Muscle layer of duodenum (tissue), 2 donors: ENCODE results near the gene HOXD1.
A peak's percentile ranks its signal among the peaks of the same experiment; 100 is the strongest.

Experiments used
- H3K27ac ChIP-seq: one replicate; pipeline ENCODE4 v1.7.0; 2013; ENCODE audit warnings: mild to moderate bottlenecking, low read length
- H3K27me3 ChIP-seq: one replicate; pipeline ENCODE4 v1.7.0; 2013; ENCODE audit warnings: low read depth, mild to moderate bottlenecking, control low read depth, low read length
- H3K36me3 ChIP-seq, 2 donors: one replicate each; pipeline ENCODE4 v1.7.0; 2013; ENCODE audit warnings: low read length in 2 of 2, control low read depth in 1 of 2, mild to moderate bottlenecking in 1 of 2; ENCODE audit not compliant: insufficient read depth in 2 of 2, control insufficient read depth in 1 of 2
- H3K4me1 ChIP-seq, 2 donors: one replicate each; pipeline ENCODE4 v1.7.0; 2013; ENCODE audit warnings: low read length in 2 of 2, mild to moderate bottlenecking in 2 of 2, control low read depth in 1 of 2, moderate library complexity in 1 of 2; ENCODE audit not compliant: insufficient read depth in 2 of 2, control insufficient read depth in 1 of 2
- H3K4me3 ChIP-seq, 2 donors: one replicate each; pipeline ENCODE4 v1.7.0; 2013; ENCODE audit warnings: low read length in 2 of 2, low read depth in 1 of 2, mild to moderate bottlenecking in 1 of 2
- H3K9me3 ChIP-seq, 2 donors: one replicate each; pipeline ENCODE4 v1.7.0; 2013; ENCODE audit warnings: low read length in 2 of 2, control low read depth in 1 of 2, mild to moderate bottlenecking in 1 of 2; ENCODE audit not compliant: control insufficient read depth in 1 of 2
- donor health status: healthy.

The HOXD1 gene

DNA sequence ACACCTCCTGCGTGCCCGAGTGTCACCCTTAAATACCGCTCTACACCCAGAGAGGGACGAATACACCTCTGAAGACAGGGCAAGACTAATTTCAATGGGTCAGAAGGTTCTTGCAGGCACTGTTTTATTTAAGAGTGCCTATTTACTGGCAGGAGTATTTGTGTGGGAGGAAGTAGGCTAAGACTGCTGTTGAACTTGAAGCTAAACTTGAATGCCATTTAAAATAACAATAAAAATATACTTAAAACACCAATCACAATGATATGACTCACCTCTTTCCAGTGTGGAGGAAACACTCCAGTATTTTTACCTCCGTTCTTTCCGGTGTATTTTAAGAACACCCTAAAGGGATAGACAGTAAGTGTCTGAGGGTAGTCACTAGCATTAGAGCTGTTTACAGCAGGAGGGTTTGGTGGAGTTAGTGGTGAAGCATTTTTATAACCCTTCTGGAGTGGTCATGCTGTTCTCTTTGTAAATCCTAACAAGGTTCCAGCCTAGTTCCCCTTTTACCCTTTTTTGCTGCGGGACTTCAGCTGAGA is 9.6 kb upstream of the HOXD1 start:
- peak overlapping the region in 1 of 2 donors; percentile 46 for H3K4me3 ChIP-seq
- H3K4me1 ChIP-seq: peaks cover 0 to 12% of the 10 kb centered on the region in 2 donors
- H3K27me3 ChIP-seq: peaks cover 52% of the 10 kb centered on the region
- no peak overlapping the region for H3K27ac ChIP-seq
- no peaks in the 10 kb centered on the region for H3K9me3 ChIP-seq
- H3K36me3 ChIP-seq: no peaks in the 10 kb centered on the region

DNA sequence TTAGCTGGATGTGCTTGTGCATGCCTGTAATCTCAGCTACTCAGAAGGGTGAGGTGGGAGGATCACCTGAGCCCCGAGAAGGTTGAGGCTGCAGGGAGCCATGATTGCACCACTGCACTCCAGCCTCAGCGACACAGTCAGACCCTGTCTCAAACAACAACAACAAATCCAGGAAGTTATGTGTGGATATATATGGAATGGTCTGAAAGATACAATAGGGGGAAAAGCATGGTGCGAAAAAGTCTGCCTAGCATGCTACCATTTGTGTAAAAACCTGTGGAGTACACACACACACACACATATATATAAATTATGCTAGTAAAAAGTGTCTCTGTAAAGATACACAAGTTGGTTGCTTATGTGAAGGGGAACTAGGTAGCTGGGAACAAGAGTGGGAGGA is 6.9 kb upstream of the HOXD1 start:
- Histone ChIP-seq H3K27ac (no peak overlapping the region), H3K4me1 (peaks cover 0 to 12% of the 10 kb centered on the region in 2 donors), H3K4me3 (no peak overlapping the region), H3K27me3 (peaks cover 33% of the 10 kb centered on the region), H3K36me3 (no peaks in the 10 kb centered on the region), H3K9me3 (no peaks in the 10 kb centered on the region)

DNA sequence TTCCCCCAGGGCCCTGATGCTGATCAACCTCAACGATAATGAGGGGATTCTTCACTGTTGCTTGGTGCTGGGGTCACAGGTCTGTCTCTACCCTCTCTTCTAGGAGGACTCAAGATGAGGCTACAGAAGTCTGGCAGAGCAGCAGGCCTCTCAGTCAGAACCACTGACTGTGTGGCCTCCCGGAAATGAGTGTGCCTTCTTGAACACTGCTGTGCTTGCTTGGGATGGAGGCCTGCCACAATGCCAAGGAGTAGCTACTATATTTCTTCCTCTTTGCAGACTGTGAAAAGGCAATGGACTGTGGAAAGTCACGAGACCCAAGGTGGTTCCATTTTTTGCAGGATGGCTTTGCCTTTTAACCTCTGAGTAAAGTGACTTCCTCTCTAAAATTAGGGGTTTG is 5.8 kb upstream of the HOXD1 start:
- Histone ChIP-seq H3K27me3 (peaks cover 25% of the 10 kb centered on the region), H3K36me3 (no peaks in the 10 kb centered on the region), H3K4me1 (peaks cover 0 to 11% of the 10 kb centered on the region in 2 donors)

DNA sequence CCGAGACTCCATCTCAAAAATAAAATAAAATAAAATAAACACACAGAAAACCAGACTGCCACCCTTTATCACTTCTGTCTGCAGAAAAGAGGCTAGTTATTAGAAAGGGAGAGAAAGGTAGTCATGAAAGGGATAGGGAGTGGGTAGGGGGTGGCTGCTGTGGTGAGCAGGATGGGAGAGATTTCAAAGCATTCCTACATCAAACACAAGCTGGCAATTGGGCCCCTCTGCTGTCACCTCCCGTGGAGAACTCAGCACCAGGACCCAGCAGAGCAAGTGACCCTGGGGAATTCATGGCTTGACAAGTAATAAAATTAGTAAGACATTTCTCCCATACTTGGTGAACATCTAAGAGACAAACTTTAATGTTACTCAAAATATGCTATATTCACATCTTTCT is 3.7 kb upstream of the HOXD1 start:
- no peak overlapping the region for H3K4me3 ChIP-seq
- H3K27ac ChIP-seq: no peak overlapping the region
- peaks cover 0 to 17% of the 10 kb centered on the region in 2 donors for H3K4me1 ChIP-seq
- H3K27me3 ChIP-seq: peaks cover 24% of the 10 kb centered on the region
- H3K36me3 ChIP-seq: no peaks in the 10 kb centered on the region
- no peaks in the 10 kb centered on the region for H3K9me3 ChIP-seq

More for the DNA sequence above, 5.8 kb upstream of the HOXD1 start:
- H3K9me3 ChIP-seq: no peaks in the 10 kb centered on the region
- no peak overlapping the region for H3K4me3 ChIP-seq
- H3K27ac ChIP-seq: no peak overlapping the region

DNA sequence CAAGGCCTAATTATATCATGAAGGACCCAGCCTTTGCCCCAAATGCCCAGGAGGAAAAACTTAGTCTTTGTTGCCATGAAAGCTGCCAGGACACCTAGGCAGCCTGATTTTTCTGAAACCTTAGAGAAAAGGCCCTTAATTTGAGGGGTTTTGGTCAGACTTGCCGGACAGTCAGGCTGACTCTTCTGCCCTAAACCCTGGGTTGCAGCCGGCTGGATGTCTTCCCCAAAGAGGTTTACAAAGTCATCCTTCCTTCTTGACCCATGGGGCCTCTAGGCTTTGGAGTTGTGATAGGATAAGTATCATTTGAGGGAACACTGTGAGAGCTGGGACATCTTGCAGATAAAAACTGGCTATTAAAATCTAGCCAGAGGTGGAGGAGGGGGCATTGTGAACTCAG is 2.4 kb upstream of the HOXD1 start:
- Histone ChIP-seq H3K9me3 (no peaks in the 10 kb centered on the region), H3K4me1 (peaks cover 0 to 23% of the 10 kb centered on the region in 2 donors), H3K27ac (no peak overlapping the region), H3K36me3 (no peaks in the 10 kb centered on the region), H3K27me3 (peaks cover 27% of the 10 kb centered on the region), H3K4me3 (no peak overlapping the region)

DNA sequence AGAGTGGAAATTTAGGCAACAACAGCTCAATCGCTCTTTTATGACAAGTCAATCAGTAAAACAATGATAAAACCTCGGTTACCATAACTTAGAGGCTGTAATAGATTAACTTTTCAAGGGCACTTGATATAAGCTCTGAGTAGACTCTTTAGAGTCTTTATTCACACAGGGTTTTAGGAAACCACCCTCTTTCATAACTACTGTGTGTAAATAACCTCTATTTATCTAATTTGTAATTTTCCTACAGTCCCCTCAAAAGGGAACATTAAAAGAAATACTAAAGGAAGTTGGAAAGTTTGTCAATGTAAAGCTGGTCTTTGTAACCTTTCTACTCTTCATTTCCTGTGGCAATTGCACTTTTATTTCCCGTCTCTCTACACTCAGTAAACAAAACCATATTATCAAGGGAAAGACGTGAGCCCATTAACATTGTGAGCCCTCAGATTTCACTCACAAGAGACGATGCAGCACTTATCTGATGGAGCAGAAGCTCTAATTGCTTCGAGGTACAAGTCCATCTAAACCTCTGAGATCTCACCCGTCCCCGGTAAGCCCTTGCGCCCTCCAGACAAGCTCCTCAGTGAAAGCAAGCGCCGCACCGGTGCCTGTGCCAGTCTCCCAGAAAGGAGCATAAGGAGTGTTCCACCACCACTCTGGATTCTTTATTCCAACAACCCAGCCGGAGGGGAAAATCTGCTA is 1.1 kb upstream of the HOXD1 start:
- Histone ChIP-seq H3K36me3 (no peaks in the 10 kb centered on the region), H3K4me3 (peak overlapping the region; percentile 75 to 90), H3K9me3 (no peaks in the 10 kb centered on the region), H3K27ac (no peak overlapping the region), H3K27me3 (peaks cover 33% of the 10 kb centered on the region), H3K4me1 (peaks cover 0 to 23% of the 10 kb centered on the region in 2 donors)

DNA sequence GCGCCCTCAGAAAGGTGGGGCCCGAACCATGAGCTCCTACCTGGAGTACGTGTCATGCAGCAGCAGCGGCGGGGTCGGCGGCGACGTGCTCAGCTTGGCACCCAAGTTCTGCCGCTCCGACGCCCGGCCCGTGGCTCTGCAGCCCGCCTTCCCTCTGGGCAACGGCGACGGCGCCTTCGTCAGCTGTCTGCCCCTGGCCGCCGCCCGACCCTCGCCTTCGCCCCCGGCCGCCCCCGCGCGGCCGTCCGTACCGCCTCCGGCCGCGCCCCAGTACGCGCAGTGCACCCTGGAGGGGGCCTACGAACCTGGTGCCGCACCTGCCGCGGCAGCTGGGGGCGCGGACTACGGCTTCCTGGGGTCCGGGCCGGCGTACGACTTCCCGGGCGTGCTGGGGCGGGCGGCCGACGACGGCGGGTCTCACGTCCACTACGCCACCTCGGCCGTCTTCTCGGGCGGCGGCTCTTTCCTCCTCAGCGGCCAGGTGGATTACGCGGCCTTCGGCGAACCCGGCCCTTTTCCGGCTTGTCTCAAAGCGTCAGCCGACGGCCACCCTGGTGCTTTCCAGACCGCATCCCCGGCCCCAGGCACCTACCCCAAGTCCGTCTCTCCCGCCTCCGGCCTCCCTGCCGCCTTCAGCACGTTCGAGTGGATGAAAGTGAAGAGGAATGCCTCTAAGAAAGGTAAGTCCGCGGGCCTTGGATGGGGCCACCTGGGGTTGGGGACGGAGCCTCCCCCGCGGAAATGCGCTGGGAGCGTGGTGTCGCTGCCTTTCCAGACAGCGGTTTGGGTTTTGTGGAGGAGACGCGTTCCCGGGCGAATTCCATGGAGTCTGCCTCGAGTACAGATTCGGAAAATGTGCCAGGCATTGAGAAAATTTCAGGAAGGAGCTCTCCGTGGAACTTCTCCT is 559 bp downstream of the HOXD1 start:
- Histone ChIP-seq H3K36me3 (no peaks in the 10 kb centered on the region), H3K27ac (no peak overlapping the region), H3K4me3 (peak overlapping the region; percentile 75 to 90), H3K9me3 (no peaks in the 10 kb centered on the region), H3K4me1 (peaks cover 0 to 23% of the 10 kb centered on the region in 2 donors), H3K27me3 (peaks cover 33% of the 10 kb centered on the region)

DNA sequence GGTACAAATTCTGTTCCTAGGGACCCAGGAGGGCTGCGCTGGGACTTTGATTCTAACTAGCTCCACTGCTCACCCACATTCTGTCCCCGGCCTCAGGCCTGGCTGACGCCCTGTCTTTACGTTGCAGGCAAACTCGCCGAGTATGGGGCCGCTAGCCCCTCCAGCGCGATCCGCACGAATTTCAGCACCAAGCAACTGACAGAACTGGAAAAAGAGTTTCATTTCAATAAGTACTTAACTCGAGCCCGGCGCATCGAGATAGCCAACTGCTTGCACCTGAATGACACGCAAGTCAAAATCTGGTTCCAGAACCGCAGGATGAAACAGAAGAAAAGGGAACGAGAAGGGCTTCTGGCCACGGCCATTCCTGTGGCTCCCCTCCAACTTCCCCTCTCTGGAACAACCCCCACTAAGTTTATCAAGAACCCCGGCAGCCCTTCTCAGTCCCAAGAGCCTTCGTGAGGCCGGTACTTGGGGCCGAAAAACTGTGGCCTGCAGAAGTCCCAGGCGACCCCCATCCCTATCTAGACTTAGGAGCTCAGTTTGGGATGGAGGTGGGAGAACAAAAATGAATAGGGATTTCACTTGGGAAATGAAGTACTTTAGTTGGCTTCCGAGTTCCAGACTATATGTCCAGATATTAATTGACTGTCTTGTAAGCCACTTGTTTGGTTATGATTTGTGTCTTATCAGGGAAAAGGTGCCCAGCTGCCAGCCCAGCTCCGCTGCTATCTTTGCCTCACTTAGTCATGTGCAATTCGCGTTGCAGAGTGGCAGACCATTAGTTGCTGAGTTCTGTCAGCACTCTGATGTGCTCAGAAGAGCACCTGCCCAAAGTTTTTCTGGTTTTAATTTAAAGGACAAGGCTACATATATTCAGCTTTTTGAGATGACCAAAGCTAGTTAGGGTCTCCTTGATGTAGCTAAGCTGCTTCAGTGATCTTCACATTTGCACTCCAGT is 1.5 kb downstream of the HOXD1 start:
- Histone ChIP-seq H3K27me3 (peaks cover 33% of the 10 kb centered on the region), H3K27ac (no peak overlapping the region), H3K36me3 (no peaks in the 10 kb centered on the region), H3K4me3 (peak overlapping the region; percentile 38 to 90), H3K9me3 (no peaks in the 10 kb centered on the region), H3K4me1 (peaks cover 0 to 23% of the 10 kb centered on the region in 2 donors)

DNA sequence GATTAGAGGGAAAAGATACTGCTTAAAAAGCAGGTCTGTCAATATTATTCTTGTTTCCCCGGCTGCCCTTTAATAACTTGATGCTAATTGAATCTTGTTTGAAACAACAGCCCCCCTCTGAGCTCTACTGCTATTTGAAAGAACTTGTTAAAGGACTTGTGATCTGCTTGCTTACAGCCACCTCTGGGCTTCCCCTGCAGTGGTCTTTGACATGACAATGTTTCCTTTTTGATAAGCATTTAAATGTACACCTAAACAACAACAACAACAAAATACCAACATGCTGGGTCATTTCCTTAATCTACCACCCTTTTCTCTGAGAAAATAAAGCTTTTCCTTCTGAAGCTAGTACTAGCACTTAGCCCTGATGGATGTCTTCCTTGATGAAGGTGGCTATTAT is 3.9 kb downstream of the HOXD1 start:
- Histone ChIP-seq H3K4me1 (peaks cover 0 to 23% of the 10 kb centered on the region in 2 donors), H3K27ac (no peak overlapping the region), H3K27me3 (peaks cover 33% of the 10 kb centered on the region), H3K9me3 (no peaks in the 10 kb centered on the region), H3K4me3 (no peak overlapping the region), H3K36me3 (no peaks in the 10 kb centered on the region)

DNA sequence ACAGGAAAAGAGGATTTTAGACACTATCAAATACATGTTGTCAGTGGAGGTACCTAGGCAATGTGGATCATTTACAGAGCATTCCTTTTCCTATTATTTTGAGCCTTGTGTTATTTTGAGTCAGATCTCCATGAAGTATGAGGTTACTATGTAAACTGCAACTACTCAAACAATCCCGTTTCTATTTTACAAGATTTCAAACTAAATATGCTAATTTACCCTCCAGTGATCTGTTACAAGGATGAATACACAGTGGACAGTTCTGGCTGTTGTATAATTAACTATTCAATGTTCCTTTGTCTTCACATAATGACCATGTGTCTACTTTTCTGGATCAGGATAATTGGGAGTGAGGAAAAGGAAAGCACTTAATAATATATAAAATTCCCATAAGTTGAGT is 4.6 kb downstream of the HOXD1 start:
- no peaks in the 10 kb centered on the region for H3K9me3 ChIP-seq
- no peaks in the 10 kb centered on the region for H3K36me3 ChIP-seq
- H3K4me1 ChIP-seq: peaks cover 0 to 23% of the 10 kb centered on the region in 2 donors
- H3K4me3 ChIP-seq: no peak overlapping the region
- H3K27ac ChIP-seq: no peak overlapping the region
- H3K27me3 ChIP-seq: peaks cover 28% of the 10 kb centered on the region
